A549 (cell line): ENCODE measurements around the gene MPST. TPM values are rescaled to one million over a fixed set of nuclear protein-coding genes. Genes with fewer than 3 reads are reported as not detected.
A peak's percentile ranks its signal among the peaks of the same experiment; 100 is the strongest.

Source experiments
- ATAC-seq, 2 experiments: fragments of 200-7000 bp in 1 of 2; fragments of >200 bp in 1 of 2; cut with Nextera tagmentation in 1 of 2; cut with Tn5 transposase in 1 of 2; 3 replicates each; pipeline versions ENCODE4 v1.8.0 to v1.9.1; 2018 to 2020; ENCODE audit warnings: mild to moderate bottlenecking in 1 of 2, moderate library complexity in 1 of 2
- CTCF ChIA-PET: fragments of 300-600 bp; sonication (Branson Sonifier 250); formaldehyde crosslinking; extraction: SDS; loops from one replicate; lab custom pipeline; 2021; ENCODE audit warnings: antibody characterized with exemption, inconsistent platforms; lab: Yijun Ruan, JAX
- POLR2A ChIA-PET: fragments of 350-600 bp; formaldehyde crosslinking; extraction: SDS; loops from one replicate; lab custom pipeline; 2021; ENCODE audit warnings: antibody characterized with exemption, inconsistent platforms; lab: Yijun Ruan, JAX
- DNase-seq, 2 experiments: peaks; one replicate each; pipeline versions ENCODE4 v3.0.0 to v3.0.0-alpha.2; 2011 to 2016; ENCODE audit warnings: low read depth in 1 of 2, low spot score in 1 of 2
- FAIRE-seq: peaks from 2 replicates; lab custom pipeline; 2011; peaks lifted over from hg19 to GRCh38; lab: Jason Lieb, UNC
- H3K27ac ChIP-seq, 2 experiments: fragments of >200 bp; sonication (Bioruptor Twin); formaldehyde crosslinking; 3 replicates each; pipeline ENCODE4 v1.5.1; 2016 to 2017
- H3K4me1 ChIP-seq: fragments of >200 bp; sonication (Bioruptor Twin); formaldehyde crosslinking; 3 replicates; pipeline ENCODE4 v1.6.1; 2016
- H3K4me2 ChIP-seq: fragments of >200 bp; sonication (Bioruptor Twin); formaldehyde crosslinking; 3 replicates; pipeline ENCODE4 v1.6.1; 2016
- H3K4me3 ChIP-seq: fragments of >200 bp; sonication (Bioruptor Twin); formaldehyde crosslinking; 3 replicates; pipeline ENCODE4 v1.5.1; 2016
- H3K9me3 ChIP-seq: fragments of >200 bp; sonication (Bioruptor Twin); formaldehyde crosslinking; 3 replicates; pipeline ENCODE4 v1.6.1; 2016
- CEBPB ChIP-seq, 2 experiments: fragments of >200 bp in 1 of 2; sonication (Bioruptor Twin) in 1 of 2; formaldehyde crosslinking in 1 of 2; IDR thresholded peaks; 2 replicates each; pipeline ENCODE4 v1.6.1; 2012 to 2016
- E2F6 ChIP-seq: IDR thresholded peaks from 2 replicates; pipeline ENCODE4 v1.6.1; 2012; ENCODE audit warnings: low read depth, borderline replicate concordance
- HES2 ChIP-seq: fragments of >200 bp; sonication (Bioruptor Twin); formaldehyde crosslinking; IDR thresholded peaks from 2 replicates; pipeline ENCODE4 v1.6.1; 2016
- HEYL ChIP-seq: fragments of 250-450 bp; sonication (Bioruptor Pico); IDR thresholded peaks from 2 replicates; pipeline ENCODE4 v1.8.0; 2021; ENCODE audit warnings: mild to moderate bottlenecking, moderate library complexity
- JUN ChIP-seq, 2 experiments: fragments of >200 bp; sonication (Bioruptor Twin); formaldehyde crosslinking; IDR thresholded peaks; 2 replicates in 1 of 2; 3 replicates in 1 of 2; pipeline ENCODE4 v1.6.1; 2016 to 2017
- MAX ChIP-seq: IDR thresholded peaks from 2 replicates; pipeline ENCODE4 v1.6.1; 2012
- POLR2AphosphoS2 ChIP-seq: conservative IDR thresholded peaks from 2 replicates; pipeline ENCODE4 v1.6.1; 2012; ENCODE audit warnings: low read length, improper control_type of control experiment, inconsistent platforms
- RAD21 ChIP-seq, 2 experiments: fragments of >200 bp in 1 of 2; sonication (Bioruptor Twin) in 1 of 2; formaldehyde crosslinking in 1 of 2; IDR thresholded peaks in 1 of 2; conservative IDR thresholded peaks in 1 of 2; 2 replicates in 1 of 2; 3 replicates in 1 of 2; pipeline ENCODE4 v1.6.1; 2012 to 2018; ENCODE audit warnings: inconsistent platforms in 1 of 2
- REST ChIP-seq: fragments of 200-600 bp; sonication (generic); IDR thresholded peaks from 2 replicates; pipeline ENCODE4 v1.6.1; 2016; ENCODE audit warnings: antibody characterized with exemption, mild to moderate bottlenecking, moderate library complexity
- RNF2 ChIP-seq: fragments of 200-600 bp; sonication (generic); IDR thresholded peaks from 2 replicates; pipeline ENCODE4 v1.6.1; 2016; ENCODE audit warnings: low read depth, mild to moderate bottlenecking, antibody characterized with exemption, moderate library complexity, borderline replicate concordance
- SMC3 ChIP-seq: fragments of >200 bp; sonication (Bioruptor Twin); formaldehyde crosslinking; IDR thresholded peaks from 3 replicates; pipeline ENCODE4 v1.6.1; 2018; ENCODE audit warnings: inconsistent platforms
- SREBF2 ChIP-seq: fragments of 450-650 bp; IDR thresholded peaks from 2 replicates; pipeline ENCODE4 v1.6.1; 2014; ENCODE audit warnings: mild to moderate bottlenecking, moderate library complexity
- USF2 ChIP-seq: fragments of 450-650 bp; IDR thresholded peaks from 2 replicates; pipeline ENCODE4 v1.6.1; 2014; ENCODE audit warnings: antibody characterized with exemption
- WGBS: methylation state at CpG from one replicate; pipeline ENCODE4 v1.1.6; 2017; ENCODE audit errors: missing lambda C conversion rate; 5-methylcytosine and 5-hydroxymethylcytosine counted together
- polyA plus RNA-seq, 4 experiments: library from polyadenylated mRNA; depleted of rRNA in 3 of 4; stranded (reverse); fragments of >200 nt; fragmentation: RNase III in 1 of 4; extraction: RNeasy Plus Mini Kit Qiagen cat#74134 plus additional on column Dnase treatment in 1 of 4; gene quantifications; 2 replicates in 3 of 4; 3 replicates in 1 of 4; pipeline ENCODE4 v1.2.3, GENCODE V29; 2011 to 2017

Gene MPST
- polyA plus RNA-seq, 2 of the 4 experiments (the other 2 are of a cell fraction) = 44.2 to 63.3 TPM

GRCh38 chr22:36977947-36978660, 41.4 kb upstream of the MPST start (continued):
- peak; percentile 78 to 79 for TF ChIP-seq RAD21 (conservative IDR thresholded peaks at IDR 0.05 in 1 of 2, IDR thresholded peaks at IDR 0.05 in 1 of 2)
- no peak for TF ChIP-seq USF2
- no peak for TF ChIP-seq RNF2
- peak in 1 of 2 experiments; percentile 25; a peak in 1 of 5 replicates for TF ChIP-seq JUN (IDR thresholded peaks at IDR 0.05)
- TF ChIP-seq MAX = peak; percentile 29; the same call in 1 of the 2 replicates
- TF ChIP-seq REST = no peak
- no peak for TF ChIP-seq POLR2AphosphoS2
- TF ChIP-seq CEBPB (IDR thresholded peaks at IDR 0.05) = 0 out of 4 replicates have a peak, but pooled peaks of 1 of the 2 experiments have one; percentile 5

- H3K9me3 ChIP-seq = no peaks in the 10 kb centered on the region
- H3K27ac ChIP-seq = no peak overlapping the region
- ATAC-seq (no peak), FAIRE-seq (no peak), DNase-seq (no peak)
- no peaks in the 10 kb centered on the region for H3K4me1 ChIP-seq
- TF ChIP-seq POLR2AphosphoS2 (no peak), SREBF2 (no peak), CEBPB (IDR thresholded peaks at IDR 0.05) (no peak), E2F6 (no peak), HEYL (CRISPR knock-in tag) (no peak)
- POLR2A ChIA-PET = interaction anchor here (0.7 kb wide), 1 partner anchor 137 kb away, joined by 3 read pairs; no protein-coding TSS in a partner anchor
- H3K4me3 ChIP-seq = no peak overlapping the region
- no peak overlapping the region for H3K4me2 ChIP-seq
- WGBS = 66% methylated on average over 13 of the region's 13 CpGs
- CTCF ChIA-PET = interaction anchor here (0.6 to 5.9 kb wide), 11 partner anchors 7 to 197 kb away, joined by 3 to 53 read pairs (median 10); partner anchors contain the start of genes MPST and TST
Measured at GRCh38 chr22:36979016-36979910, 40.3 kb upstream of the MPST start.

- no peak overlapping the region for H3K27ac ChIP-seq
- CTCF ChIA-PET = no interaction called here
- ATAC-seq = no peak
- TF ChIP-seq SMC3 (no peak), MAX (no peak), HES2 (no peak)
- H3K4me2 ChIP-seq = no peak overlapping the region
- POLR2A ChIA-PET = no interaction called here
- peaks cover 4% of the 10 kb centered on the region; the same call in 1 of the 3 replicates for H3K9me3 ChIP-seq
- 81% methylated on average over 16 of the region's 16 CpGs for WGBS
- H3K4me1 ChIP-seq = no peaks in the 10 kb centered on the region
- H3K4me3 ChIP-seq = no peak overlapping the region
- no peak for FAIRE-seq
- no peak for DNase-seq
Measured at GRCh38 chr22:36981247-36981775, 38.2 kb upstream of the MPST start.
